HG02938 (cell line): Measurements from ENCODE around the gene TGM1.

ENCODE experiments used
- ATAC-seq: cut with Tn5 transposase; IDR thresholded peaks from one replicate; pipeline ENCODE4 v1.9.1; 2021; ENCODE audit warnings: mild to moderate bottlenecking, moderate library complexity; ENCODE audit not compliant: unreplicated experiment

Gene TGM1

GRCh38 chr14:24292118-24292807, 29.3 kb upstream of the TGM1 start:
- ATAC-seq = no peak

GRCh38 chr14:24291446-24292117, 28.6 kb upstream of the TGM1 start:
- no peak for ATAC-seq

- no peak for ATAC-seq
These were observed 27.8 kb upstream of the TGM1 start for GRCh38 chr14:24290746-24291145.

GRCh38 chr14:24289649-24290280, 26.8 kb upstream of the TGM1 start:
- ATAC-seq = no peak

GRCh38 chr14:24286996-24287395, 24.0 kb upstream of the TGM1 start:
- no peak for ATAC-seq

GRCh38 chr14:24285351-24285750, 22.4 kb upstream of the TGM1 start:
- no peak for ATAC-seq

- ATAC-seq = no peak
These were observed 21.6 kb upstream of the TGM1 start for GRCh38 chr14:24284501-24285035.

DNA sequence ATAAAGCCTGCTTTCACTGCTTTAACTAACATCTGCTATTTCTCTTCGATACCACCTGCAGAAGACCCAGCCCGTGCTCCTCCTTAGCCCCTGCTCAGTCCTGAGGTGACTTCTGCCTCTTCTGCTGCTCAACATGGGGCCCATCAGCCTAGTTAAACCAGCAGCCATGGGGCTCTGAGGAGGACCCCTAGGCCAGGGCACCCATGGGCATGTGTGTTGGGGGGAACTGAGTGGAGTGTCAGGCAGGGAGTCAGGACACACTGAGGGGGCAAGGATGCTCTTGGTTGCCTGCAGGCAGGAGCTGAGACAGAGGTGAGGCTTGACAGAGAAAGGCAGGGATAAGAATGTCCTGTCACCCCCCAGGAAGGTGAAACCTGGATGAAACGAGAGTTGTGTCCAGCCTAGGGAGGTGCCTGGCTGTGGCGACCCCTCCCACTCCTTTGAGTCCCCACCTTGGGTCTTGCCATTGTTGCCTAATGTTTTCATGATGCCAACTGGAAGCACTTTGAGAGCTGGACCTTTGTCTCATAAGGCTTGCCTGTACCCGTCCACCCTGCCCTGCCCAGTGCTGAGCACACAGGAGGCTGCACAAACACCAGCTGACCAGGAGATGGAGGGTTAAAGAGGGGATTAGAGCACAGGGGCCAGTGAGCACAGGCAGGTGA, 21.0 kb upstream of the TGM1 start:
- no peak for ATAC-seq

GRCh38 chr14:24282736-24283135, 19.8 kb upstream of the TGM1 start:
- no peak for ATAC-seq

- ATAC-seq = no peak
These were observed 18.7 kb upstream of the TGM1 start for GRCh38 chr14:24281636-24282035.

GRCh38 chr14:24280797-24281460, 18.0 kb upstream of the TGM1 start:
- no peak for ATAC-seq

- ATAC-seq = no peak
These were observed 16.6 kb upstream of the TGM1 start for GRCh38 chr14:24279301-24280186.

- no peak for ATAC-seq
These were observed 15.4 kb upstream of the TGM1 start for GRCh38 chr14:24278424-24278823.

DNA sequence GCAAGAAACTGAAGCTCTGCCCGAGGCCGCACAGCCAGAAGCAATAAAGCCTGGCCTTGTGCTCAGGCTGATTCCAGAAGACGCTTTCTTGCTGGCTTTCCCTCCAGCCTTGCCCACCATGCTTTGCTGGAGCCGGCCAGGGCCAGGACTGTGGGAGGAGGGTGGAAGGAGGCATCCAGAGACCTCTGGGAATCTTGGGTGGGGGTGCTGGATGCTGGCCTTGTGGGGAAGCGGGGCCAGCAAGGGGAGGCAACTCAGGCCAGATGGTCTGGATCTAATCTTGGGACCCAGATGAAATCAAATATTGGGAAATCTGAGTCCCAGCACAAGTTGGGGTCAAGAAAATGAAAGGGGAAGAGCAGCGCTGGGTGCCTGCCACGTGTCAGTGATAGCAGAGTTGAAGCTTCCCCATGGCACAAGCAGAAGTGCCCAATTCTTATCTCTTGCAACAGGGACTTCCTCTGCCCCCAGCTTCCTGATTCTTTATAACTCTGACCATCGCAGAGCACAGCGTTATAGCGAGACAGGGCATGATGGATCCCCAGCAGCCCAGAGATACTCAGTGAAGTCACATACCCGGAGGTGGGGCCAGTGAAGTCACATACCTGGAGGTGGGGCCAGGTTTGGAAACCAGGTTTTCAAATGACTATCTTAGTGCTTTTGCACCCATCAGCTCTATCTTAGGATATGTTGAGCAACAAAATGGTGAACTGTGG, 14.8 kb upstream of the TGM1 start:
- no peak for ATAC-seq

GRCh38 chr14:24277071-24277470, 14.1 kb upstream of the TGM1 start:
- ATAC-seq = no peak

DNA sequence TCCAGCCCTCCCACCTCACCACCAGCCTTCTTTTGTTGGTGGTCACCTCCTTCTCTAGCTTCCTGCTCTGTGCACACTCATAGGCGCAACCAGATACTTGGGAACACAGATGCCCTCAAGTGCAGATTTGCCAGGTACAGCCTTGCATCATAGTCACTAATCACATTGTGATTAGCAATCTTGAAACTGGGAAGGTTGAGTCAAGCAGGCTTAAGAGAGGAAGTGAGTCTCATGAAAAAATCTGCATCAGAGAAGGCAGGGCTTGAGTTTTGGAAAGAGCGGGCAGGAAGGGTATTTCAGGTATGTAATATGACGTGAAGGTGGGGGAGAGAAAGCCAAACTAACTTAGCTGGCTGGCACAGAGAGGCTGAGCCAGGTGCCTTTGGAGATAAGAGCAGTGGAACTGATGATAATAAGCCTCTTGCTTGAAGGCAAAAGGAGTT, 11.1 kb upstream of the TGM1 start:
- ATAC-seq = peak; percentile 39

DNA sequence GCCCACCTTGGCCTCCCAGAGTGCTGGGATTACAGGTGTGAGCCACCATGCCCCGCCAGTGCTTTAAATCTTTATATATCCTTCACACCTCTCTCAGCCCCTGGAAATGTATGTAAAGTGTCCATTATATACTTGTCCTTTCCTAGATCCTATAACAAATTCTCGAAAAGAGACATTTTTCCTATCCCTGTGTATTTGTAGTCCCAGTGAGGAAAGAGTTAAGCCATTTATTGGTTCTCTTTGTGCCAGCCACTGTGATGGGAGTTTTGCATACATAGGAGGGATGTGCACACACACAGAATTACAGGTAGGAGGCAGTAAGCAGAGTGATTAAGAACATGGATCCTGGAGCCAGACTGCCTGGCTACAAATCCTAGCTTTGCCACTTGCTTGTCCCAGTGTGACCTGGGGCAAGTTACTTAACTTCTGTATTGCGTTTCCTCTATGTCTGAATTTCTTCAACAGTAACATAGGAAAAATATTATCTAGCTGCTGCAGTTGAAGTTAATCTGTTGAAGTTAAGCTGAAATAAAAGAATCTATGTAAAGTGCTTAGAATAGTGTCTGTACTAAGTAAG, 10.5 kb upstream of the TGM1 start:
- ATAC-seq = no peak

- no peak for ATAC-seq
These were observed 9.5 kb upstream of the TGM1 start for GRCh38 chr14:24272467-24272866.

DNA sequence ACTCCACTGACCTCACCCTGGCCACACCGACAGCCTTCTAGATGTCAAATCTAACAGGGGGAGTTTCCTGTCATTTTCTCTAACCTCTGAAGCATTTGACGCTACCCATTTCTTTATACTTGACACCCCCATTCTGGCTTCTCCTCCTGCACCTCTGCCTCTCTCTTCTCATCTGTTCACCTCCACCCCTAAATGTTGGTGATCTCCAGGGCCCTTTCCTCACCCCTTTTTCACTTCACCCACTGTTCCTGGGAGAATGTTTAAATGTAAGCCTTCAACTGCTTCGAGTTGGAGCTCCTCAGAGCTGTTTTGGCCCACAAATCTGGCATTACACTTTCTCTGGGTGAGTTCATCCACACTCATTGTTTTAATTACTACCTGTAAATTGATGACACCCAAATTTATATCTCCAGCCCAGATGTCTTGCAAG, 8.9 kb upstream of the TGM1 start:
- ATAC-seq = no peak
